HepG2 (cell line): ENCODE data around the gene HNRNPA1. TPM values are rescaled to one million over a fixed set of nuclear protein-coding genes. Genes with fewer than 3 reads are reported as not detected.

Experiments
- BHLHE40 ChIP-seq: IDR thresholded peaks from 2 replicates; pipeline ENCODE4 v1.6.1; 2011; ENCODE audit warnings: low read length, improper control_type of control experiment
- ESRRA ChIP-seq: sonication (generic); formaldehyde crosslinking; IDR thresholded peaks from 2 replicates; pipeline ENCODE4 v1.5.1; 2020; ENCODE audit warnings: mild to moderate bottlenecking, low read depth, missing genetic modification reagents
- MAFG ChIP-seq: sonication (generic); formaldehyde crosslinking; IDR thresholded peaks from 2 replicates; pipeline ENCODE4 v1.5.1; 2020; ENCODE audit warnings: mild to moderate bottlenecking, missing genetic modification reagents
- PAF1 ChIP-seq: IDR thresholded peaks from 2 replicates; pipeline ENCODE4 v1.6.1; 2016; ENCODE audit warnings: missing genetic modification reagents, missing compliant biosample characterization
- RCOR2 ChIP-seq: IDR thresholded peaks from 2 replicates; pipeline ENCODE4 v1.6.1; 2016; ENCODE audit warnings: missing biosample characterization, missing genetic modification reagents
- SATB2 ChIP-seq: sonication (generic); formaldehyde crosslinking; IDR thresholded peaks from 2 replicates; pipeline ENCODE4 v1.5.0; 2020; ENCODE audit warnings: missing genetic modification reagents
- SKI ChIP-seq: fragments of 450-650 bp; IDR thresholded peaks from one replicate; pipeline ENCODE4 v1.6.1; 2018; ENCODE audit warnings: mild to moderate bottlenecking; ENCODE audit not compliant: partially characterized antibody
- SRSF4 ChIP-seq: fragments of 200-400 bp; formaldehyde crosslinking; IDR thresholded peaks from one replicate; pipeline ENCODE4 v1.6.1; 2018; ENCODE audit warnings: mild to moderate bottlenecking, low read depth, low read length, moderate library complexity; ENCODE audit not compliant: poor library complexity, severe bottlenecking
- STAT5B ChIP-seq: sonication (generic); formaldehyde crosslinking; IDR thresholded peaks from 2 replicates; pipeline ENCODE4 v1.4.0; 2020; ENCODE audit warnings: missing genetic modification reagents
- ZFP62 ChIP-seq: sonication (generic); formaldehyde crosslinking; IDR thresholded peaks from 2 replicates; pipeline ENCODE4 v1.4.0; 2020; ENCODE audit warnings: missing genetic modification reagents
- ZZZ3 ChIP-seq: sonication (generic); formaldehyde crosslinking; IDR thresholded peaks from 2 replicates; pipeline ENCODE4 v1.4.0; 2020; ENCODE audit warnings: missing genetic modification reagents, mild to moderate bottlenecking, borderline replicate concordance
- polyA plus RNA-seq, 8 experiments: library from polyadenylated mRNA; depleted of rRNA in 3 of 8; stranded (reverse) in 7 of 8; unstranded in 1 of 8; fragments of >200 nt; fragmentation: Illumina TruSeq in 4 of 8; extraction: Trizol in 4 of 8; gene quantifications; 2 replicates each; pipeline versions ENCODE4 v1.2.1 to v1.2.3, GENCODE V29; 2011 to 2016; ENCODE audit warnings: low read depth in 4 of 8, missing spikeins in 1 of 8, mixed read lengths in 1 of 8; ENCODE audit not compliant: insufficient read depth in 1 of 8
- total RNA-seq, 5 experiments: library from RNA; depleted of rRNA; stranded (reverse); fragments of >200 nt; fragmentation: Illumina TruSeq; extraction: Trizol; gene quantifications; 2 replicates each; pipeline ENCODE4 v1.2.3, GENCODE V29; 2016; ENCODE audit warnings: low read depth in 1 of 5
- TF ChIP-seq, protein P1 (sequence below): sonication (generic); formaldehyde crosslinking; IDR thresholded peaks from 2 replicates; pipeline ENCODE4 v1.5.0; 2020; ENCODE audit warnings: mild to moderate bottlenecking, missing genetic modification reagents, borderline replicate concordance
- TF ChIP-seq, protein P2 (sequence below): sonication (generic); formaldehyde crosslinking; IDR thresholded peaks from 2 replicates; pipeline ENCODE4 v1.4.0; 2020; ENCODE audit warnings: missing genetic modification reagents
- TF ChIP-seq, protein P3 (sequence below): sonication (generic); formaldehyde crosslinking; IDR thresholded peaks from 2 replicates; pipeline ENCODE4 v1.9.0; 2021; ENCODE audit warnings: missing genetic modification reagents, mild to moderate bottlenecking, borderline replicate concordance

HNRNPA1 gene
- total and polyA plus RNA-seq, 2 of the 13 experiments (the other 11 are each of a cell fraction or from before 2014, with no cell fraction given) = 535 to 1,820 TPM

DNA sequence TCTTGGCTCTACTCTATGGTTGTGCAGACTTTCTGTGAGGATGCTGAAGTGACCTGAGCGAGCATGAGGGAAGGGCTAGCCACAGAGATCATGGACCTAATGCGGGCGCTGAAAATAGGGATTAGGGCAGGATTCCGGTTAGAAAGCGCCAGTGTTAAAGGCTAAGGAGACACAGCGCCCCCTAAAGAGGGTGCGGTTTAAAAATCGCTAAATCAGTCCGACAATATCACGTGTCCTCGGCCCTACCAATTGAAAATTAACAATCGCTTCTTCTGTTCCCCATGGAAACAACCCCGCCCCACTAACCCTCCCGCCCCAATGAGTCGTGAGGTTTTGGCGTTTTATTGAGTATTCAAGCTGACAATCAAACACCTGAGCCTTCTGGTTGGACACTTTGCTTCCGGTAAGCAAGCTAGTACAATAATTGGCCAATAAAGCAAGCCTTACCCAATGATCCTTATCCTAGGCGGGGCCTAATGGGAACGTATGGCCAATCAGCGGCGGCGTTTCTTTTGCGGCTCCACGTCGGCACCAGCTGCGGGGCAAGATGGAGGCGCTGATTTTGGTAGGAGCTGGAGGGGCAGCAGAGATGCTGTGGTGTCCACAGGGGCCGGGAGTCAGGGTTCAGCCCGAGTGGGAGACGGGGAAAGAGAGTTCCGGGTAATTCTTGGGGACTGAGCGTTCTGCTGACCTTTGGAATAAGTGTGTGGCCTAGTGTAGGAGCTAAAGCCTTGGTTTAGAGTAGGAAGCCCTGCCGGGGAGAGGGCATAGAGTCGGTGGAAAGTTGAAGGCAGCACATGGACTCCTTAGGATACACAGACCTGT lies 44.3 kb downstream of the HNRNPA1 start, which contains the start of gene COPZ1 (continued):
- TF ChIP-seq, protein P1, sequence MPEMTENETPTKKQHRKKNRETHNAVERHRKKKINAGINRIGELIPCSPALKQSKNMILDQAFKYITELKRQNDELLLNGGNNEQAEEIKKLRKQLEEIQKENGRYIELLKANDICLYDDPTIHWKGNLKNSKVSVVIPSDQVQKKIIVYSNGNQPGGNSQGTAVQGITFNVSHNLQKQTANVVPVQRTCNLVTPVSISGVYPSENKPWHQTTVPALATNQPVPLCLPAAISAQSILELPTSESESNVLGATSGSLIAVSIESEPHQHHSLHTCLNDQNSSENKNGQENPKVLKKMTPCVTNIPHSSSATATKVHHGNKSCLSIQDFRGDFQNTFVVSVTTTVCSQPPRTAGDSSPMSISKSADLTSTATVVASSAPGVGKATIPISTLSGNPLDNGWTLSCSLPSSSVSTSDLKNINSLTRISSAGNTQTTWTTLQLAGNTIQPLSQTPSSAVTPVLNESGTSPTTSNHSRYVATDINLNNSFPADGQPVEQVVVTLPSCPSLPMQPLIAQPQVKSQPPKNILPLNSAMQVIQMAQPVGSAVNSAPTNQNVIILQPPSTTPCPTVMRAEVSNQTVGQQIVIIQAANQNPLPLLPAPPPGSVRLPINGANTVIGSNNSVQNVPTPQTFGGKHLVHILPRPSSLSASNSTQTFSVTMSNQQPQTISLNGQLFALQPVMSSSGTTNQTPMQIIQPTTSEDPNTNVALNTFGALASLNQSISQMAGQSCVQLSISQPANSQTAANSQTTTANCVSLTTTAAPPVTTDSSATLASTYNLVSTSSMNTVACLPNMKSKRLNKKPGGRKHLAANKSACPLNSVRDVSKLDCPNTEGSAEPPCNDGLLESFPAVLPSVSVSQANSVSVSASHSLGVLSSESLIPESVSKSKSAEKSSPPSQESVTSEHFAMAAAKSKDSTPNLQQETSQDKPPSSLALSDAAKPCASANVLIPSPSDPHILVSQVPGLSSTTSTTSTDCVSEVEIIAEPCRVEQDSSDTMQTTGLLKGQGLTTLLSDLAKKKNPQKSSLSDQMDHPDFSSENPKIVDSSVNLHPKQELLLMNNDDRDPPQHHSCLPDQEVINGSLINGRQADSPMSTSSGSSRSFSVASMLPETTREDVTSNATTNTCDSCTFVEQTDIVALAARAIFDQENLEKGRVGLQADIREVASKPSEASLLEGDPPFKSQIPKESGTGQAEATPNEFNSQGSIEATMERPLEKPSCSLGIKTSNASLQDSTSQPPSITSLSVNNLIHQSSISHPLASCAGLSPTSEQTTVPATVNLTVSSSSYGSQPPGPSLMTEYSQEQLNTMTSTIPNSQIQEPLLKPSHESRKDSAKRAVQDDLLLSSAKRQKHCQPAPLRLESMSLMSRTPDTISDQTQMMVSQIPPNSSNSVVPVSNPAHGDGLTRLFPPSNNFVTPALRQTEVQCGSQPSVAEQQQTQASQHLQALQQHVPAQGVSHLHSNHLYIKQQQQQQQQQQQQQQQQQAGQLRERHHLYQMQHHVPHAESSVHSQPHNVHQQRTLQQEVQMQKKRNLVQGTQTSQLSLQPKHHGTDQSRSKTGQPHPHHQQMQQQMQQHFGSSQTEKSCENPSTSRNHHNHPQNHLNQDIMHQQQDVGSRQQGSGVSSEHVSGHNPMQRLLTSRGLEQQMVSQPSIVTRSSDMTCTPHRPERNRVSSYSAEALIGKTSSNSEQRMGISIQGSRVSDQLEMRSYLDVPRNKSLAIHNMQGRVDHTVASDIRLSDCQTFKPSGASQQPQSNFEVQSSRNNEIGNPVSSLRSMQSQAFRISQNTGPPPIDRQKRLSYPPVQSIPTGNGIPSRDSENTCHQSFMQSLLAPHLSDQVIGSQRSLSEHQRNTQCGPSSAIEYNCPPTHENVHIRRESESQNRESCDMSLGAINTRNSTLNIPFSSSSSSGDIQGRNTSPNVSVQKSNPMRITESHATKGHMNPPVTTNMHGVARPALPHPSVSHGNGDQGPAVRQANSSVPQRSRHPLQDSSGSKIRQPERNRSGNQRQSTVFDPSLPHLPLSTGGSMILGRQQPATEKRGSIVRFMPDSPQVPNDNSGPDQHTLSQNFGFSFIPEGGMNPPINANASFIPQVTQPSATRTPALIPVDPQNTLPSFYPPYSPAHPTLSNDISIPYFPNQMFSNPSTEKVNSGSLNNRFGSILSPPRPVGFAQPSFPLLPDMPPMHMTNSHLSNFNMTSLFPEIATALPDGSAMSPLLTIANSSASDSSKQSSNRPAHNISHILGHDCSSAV (CRISPR knock-in tag) = no peak
- TF ChIP-seq, protein P2, sequence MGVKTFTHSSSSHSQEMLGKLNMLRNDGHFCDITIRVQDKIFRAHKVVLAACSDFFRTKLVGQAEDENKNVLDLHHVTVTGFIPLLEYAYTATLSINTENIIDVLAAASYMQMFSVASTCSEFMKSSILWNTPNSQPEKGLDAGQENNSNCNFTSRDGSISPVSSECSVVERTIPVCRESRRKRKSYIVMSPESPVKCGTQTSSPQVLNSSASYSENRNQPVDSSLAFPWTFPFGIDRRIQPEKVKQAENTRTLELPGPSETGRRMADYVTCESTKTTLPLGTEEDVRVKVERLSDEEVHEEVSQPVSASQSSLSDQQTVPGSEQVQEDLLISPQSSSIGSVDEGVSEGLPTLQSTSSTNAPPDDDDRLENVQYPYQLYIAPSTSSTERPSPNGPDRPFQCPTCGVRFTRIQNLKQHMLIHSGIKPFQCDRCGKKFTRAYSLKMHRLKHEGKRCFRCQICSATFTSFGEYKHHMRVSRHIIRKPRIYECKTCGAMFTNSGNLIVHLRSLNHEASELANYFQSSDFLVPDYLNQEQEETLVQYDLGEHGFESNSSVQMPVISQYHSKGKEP (CRISPR knock-in tag) = no peak
- TF ChIP-seq PAF1 = no peak
- TF ChIP-seq ZFP62 = no peak
- no peak for TF ChIP-seq SKI
- no peak for TF ChIP-seq RCOR2 (CRISPR knock-in tag)
- no peak for TF ChIP-seq MAFG (CRISPR knock-in tag)
- no peak for TF ChIP-seq BHLHE40
- TF ChIP-seq STAT5B (CRISPR knock-in tag) = no peak
- no peak for TF ChIP-seq ESRRA (CRISPR knock-in tag)
- peak; percentile 52; the same call in 1 of the 2 replicates for TF ChIP-seq SATB2 (CRISPR knock-in tag)
- no peak for TF ChIP-seq SRSF4
- no peak for TF ChIP-seq ZZZ3 (CRISPR knock-in tag)
- TF ChIP-seq, protein P3, sequence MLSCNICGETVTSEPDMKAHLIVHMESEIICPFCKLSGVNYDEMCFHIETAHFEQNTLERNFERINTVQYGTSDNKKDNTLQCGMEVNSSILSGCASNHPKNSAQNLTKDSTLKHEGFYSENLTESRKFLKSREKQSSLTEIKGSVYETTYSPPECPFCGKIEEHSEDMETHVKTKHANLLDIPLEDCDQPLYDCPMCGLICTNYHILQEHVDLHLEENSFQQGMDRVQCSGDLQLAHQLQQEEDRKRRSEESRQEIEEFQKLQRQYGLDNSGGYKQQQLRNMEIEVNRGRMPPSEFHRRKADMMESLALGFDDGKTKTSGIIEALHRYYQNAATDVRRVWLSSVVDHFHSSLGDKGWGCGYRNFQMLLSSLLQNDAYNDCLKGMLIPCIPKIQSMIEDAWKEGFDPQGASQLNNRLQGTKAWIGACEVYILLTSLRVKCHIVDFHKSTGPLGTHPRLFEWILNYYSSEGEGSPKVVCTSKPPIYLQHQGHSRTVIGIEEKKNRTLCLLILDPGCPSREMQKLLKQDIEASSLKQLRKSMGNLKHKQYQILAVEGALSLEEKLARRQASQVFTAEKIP (CRISPR knock-in tag) = no peak
